Urothelium cell line (cell line): ENCODE measurements around the gene ANKRA2.

Experiments used
- DNase-seq: peaks from one replicate; pipeline ENCODE4 v3.0.0; 2011; ENCODE audit warnings: low spot score, mixed read lengths
- FAIRE-seq: peaks from 2 replicates; lab custom pipeline; 2011; peaks lifted over from hg19 to GRCh38; lab: Jason Lieb, UNC

The ANKRA2 gene, protein sequence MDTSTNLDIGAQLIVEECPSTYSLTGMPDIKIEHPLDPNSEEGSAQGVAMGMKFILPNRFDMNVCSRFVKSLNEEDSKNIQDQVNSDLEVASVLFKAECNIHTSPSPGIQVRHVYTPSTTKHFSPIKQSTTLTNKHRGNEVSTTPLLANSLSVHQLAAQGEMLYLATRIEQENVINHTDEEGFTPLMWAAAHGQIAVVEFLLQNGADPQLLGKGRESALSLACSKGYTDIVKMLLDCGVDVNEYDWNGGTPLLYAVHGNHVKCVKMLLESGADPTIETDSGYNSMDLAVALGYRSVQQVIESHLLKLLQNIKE

DNA sequence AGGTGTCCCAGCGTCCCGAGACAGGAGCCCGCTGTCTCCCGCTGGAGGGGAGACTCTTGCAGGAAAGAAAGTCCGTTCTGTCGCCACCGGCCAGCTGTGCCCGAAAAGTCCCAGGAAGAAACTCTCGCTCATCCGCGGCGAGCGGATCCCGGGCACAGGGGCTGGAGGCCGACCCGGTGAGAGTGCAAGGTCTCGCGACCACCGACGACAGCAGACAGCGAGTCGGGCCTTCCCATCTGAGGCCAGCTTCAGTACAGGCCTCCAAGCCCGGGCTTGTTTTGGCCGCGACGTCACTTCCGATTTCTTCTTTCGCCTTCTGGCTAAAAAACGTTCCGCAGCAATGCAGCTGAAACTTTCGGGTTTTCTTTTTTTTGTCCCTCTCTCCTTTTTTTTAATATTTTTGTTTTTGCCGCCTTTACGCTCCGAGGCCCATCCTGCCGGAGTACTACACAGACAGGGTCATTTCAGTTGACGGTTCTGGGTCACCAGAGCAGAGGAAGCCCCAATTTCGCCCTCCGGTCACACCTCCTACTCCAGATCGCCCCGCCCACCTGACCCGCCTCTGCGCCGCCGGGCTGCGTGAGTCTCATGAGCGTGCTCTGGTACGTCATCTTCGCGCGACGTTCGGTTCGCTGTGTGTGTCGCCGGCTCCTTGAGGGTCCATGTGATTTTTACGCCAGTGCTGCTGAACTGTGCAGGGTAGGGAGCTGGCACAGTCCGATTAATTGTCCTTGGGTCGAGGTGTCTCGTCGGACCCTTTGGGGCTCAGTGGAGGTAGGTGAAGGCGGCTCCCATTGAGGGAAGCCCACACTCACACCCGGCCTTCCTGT, at the start of gene ANKRA2, which contains the start of gene UTP15:
ANKRA2 (minus strand) TSS at position 501 of the 830 bp plus-strand sequence. CDS start 2,758 bp downstream, outside the sequence.
UTP15 (plus strand) TSS at position 605 of the 830 bp plus-strand sequence. CDS start 1,602 bp downstream, outside the sequence.
- peak; percentile 97 for FAIRE-seq
- peak; percentile 94 for DNase-seq

DNA sequence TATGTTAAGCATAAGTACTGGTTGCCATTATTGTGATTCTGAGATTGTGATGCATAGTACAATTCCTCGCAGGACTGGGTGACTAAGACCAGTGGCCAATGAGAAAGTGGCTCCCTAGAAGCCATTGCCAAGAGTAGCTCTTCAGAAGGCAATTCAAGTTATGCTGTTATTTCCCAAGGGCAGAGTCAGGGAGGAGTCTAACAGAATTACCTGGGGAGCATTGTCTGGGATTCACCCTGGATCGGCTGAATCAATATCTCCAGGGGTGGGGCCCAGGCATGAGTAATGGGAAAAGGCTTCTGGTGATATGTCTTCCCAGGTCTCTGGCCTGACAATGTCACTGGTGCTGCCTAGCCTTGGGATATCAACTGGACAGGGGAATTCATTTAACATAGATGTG, 49.6 kb upstream of the ANKRA2 start:
- no peak for DNase-seq
- no peak for FAIRE-seq

DNA sequence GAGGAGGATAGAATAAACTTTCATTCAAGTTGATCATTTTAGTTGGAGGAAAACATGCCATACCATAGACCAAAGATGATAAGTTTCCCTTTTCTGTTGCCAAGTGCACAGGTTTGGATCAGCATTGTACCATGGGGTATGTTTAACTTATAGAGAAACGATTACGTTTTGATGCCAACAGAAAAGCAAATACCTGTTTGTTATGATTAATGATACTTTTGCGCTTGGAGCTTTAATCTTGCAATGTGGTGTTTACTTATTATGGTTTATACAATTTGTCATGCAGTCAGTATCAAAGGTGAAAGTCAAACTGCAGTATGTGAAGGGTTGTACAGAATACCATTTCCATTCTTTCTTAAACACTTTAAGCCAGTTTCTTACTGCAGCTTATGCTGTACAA, 47.4 kb upstream of the ANKRA2 start:
- FAIRE-seq (no peak), DNase-seq (no peak)

DNA sequence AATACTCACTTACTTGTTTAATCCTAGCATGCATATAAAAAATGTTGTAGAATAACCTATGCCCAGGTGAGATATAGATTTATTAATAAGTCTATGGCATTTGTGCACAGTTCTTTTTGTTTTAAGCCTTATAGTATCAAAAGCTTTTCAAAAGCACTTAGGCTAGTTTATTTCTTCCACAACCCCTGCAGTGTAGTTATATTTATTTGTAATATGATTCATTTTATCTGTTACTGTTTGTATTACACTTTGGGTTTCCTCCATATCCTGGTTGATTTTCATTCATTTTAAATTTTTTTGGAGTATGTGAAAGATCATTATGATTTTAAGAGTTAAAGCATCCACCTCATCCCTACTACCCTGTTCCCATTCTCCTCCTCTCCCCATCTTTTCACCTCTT, 41.8 kb upstream of the ANKRA2 start:
- FAIRE-seq (no peak), DNase-seq (no peak)

DNA sequence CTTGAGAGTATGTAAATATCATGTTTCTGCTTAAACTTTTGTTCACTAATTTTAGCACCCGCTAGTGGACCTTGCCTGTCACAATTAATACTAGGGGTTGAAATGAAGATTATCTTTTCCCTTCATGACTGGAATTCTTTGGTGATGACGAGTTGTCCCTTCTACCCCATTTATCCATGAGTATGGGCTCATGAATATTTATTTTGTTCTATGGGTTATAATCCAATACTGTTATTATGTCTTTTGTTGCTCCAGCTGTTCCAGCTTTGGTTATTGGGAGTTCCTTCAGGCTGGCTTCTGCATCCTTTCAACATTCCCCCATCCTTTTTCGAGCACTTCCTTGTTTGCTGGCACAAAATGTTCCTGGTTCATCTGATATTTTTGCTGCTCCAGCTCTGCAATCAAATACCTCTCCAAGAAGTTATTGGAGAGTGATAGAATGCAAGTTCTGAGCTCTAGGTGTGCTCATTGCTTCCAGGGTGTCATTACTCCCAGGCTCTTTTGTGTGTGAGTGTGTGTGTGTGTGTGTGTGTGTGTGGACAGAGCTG, 40.8 kb upstream of the ANKRA2 start:
- no peak for FAIRE-seq

DNA sequence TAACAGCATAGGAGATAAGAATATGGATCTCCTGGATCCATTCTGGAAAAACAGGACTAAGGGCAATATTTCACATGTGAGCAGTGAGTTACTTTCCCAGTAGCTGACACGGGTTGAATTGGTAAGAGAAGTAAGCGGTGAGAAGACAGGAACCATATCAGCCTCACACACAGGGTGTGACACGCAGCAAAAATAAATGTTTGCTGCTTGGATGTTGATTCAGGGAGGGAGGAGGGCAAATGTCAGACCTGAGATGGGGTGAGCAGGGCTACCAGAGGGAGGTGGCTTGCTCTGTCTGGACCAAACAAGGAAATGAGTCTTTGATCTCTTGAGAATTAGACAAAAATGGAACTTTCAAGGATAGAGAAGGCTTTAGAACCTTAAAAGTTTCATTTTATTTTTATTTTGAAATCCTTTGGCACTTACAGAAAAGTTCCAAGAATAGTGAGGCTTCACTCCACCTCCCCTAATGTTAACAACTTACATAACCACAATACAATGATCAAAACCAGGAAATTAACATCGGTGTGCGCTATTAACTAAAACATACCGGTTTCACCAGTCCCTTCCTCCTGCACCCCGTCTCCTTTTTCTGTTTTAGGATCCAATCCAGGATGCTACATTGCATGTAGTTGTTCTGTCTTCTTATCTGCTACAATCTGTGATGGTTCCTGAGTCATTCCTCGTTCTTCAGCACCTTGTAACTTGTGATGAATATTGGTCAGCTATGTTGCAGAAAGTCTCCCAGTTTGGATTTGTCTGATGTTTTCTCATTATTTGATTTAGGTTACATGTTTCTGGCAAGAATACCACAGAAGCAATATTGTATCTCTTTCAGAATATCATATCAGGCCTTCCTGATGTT, 40.0 kb upstream of the ANKRA2 start:
- no peak for DNase-seq
- no peak for FAIRE-seq

More for the DNA sequence above, 40.8 kb upstream of the ANKRA2 start:
- DNase-seq: no peak

DNA sequence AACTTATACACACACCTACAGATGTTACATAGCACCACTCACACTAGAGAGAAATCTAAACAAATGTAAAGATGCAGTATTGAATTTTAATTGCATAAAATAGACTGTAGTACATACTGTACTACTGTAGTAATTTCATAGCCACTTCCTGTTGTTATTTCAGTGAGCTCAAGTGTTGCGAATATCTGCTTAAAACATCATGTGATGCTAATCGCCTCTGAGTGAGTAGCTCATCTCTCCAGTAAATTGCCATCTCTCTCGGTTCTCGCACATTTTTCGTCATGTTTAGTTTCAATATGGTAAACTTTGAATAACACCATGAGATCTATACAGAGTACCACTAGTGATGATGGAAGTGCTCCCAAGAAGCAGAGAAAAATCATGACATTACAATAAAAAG, 38.6 kb upstream of the ANKRA2 start:
- DNase-seq (no peak), FAIRE-seq (no peak)

DNA sequence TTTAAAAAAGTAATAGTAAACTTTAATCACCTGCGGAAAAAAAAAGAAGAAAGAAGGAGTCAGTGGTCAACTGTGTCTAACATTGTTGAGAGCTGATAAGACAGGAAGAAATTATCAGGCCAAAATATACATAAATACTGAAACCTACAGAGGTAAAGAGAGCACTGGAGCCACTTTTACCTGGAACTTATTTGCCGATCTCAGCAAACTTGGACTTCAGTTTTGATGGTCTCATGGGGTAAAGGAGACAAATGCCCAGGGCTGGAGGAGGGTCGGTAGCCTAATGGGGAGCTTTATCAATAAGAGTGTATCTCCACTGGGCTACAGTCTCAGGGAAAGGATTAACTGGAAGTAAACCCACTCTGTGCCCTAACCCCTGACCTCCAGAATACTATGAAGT, 33.9 kb upstream of the ANKRA2 start:
- no peak for FAIRE-seq
- no peak for DNase-seq

DNA sequence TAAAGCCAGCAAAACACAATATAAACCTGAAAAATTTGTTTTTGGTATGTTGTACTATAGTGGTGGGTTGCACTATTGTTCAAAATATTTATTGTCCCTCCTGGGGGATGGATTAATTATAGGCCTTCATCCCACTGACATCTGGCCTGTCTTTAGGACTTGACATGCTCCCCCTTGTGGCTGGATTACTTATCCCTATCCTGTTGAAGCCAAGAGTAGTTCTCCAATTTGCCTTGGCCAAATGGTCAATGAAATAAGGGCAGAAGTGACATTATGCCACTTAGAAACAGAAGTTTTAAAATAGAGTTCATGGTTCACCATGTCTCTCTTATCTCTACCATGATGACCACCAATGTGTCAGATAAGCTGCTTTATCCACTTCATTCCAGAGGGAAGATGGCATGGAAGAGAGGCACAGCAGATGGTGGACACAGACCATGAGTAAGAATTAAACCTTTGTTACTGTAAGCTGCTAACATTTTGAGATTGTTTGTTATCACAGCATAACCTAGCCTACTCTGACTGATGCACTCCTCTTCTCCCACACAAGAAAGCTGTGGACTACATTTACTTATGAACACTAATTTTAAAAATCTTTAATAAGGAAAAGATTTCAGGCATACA, 31.4 kb upstream of the ANKRA2 start:
- peak; percentile 32 for DNase-seq
- FAIRE-seq: peak; percentile 17

DNA sequence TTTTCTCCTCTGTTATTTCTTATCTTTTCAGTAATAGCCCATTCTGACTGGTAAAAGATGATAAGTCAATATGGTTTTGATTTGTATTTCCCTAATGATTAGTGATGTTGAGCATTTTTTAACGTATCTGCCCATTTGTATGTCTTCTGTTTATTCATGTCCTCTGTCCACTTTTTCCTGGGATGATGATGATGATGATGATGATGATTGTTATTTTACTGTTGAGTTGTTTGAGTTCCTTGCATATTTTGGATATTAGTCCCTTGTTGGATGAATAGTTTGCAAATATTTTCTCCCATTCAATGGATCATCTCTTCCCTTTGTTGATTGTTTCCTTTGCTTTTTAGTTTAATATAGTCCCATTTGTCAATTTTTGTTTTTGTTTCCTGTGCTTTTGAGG, 27.1 kb upstream of the ANKRA2 start:
- FAIRE-seq (no peak), DNase-seq (no peak)

DNA sequence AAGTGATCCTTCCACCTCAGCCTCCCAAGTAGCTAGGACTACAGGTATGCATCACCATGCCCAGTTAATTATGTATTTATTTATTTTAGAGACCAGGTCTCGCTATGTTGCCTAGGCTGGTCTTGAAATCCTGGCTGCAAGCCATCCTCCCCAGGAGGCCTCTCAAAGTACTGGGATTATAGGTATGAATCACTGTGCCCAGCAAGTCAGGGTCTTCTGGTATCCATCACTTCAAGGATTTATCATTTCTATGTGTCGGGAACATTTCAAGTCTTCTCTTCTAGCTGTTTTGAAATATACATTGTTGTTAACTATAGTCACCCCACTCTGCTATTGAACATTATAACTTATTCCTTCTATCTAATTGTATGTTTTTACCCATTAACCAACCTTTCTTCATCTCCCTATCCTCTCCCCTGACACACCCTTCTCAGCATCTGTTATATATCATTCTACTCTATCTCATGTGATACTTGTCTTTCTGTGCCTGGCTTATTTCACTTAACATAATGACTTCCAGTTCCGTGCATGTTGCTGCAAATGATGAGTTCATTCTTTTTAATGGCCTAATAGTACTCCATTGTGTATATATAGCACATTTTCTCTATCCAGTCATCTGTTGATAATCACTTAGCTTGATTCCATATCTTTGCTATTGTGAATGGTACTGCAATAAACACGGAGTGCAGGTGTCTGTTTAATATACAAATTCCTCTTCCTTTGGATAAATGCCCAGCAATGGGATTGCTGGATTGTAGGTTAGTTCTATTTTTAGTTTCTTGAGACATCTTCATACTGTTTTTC, 26.5 kb upstream of the ANKRA2 start:
- no peak for FAIRE-seq
- no peak for DNase-seq

DNA sequence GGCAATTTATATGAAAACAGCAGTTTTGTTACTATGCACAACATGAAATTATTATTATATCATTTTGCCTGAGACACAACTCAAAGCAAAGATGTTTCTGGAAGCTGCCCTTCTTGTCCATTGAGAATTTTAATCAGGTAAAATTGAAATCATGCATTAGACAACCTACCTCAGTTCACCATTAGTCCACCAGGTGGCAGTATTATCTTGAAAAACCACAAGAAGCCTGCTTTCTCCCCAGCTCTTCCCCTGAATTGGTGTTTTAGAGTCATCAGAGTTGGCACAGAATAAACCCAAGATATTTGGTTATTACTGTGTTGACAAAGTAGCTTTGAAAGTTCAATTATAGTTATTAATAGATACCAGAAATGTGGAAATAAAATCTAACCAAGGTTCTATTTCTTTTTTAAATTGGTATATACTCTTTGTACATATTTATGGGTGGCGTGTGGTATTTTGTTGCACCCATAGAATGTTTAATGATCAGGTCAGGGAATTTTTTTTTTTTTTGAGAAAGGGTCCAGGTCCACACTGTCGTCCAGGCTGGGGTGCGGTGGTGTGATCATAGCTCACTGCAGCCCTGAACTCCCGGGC, 25.8 kb upstream of the ANKRA2 start:
- DNase-seq: peak; percentile 62
- no peak for FAIRE-seq

DNA sequence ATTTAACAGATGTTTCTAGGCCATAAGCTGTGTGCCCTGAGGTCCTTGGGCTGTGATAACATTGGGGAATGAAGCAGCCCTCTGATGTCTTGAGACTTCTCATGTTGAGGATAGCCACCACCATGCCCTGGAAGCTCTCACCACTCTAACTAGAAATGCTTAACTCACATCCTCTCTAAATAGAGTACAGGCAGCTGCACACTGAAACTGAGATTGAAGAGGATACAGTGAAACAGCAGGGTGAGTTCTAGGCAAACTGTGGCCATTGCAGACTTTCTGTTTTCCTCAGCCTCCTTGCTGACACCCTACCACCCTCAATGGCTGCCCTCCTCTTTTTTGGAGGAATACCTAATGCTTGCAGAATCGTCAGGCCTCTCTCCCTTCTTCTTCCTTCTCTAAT, 22.5 kb upstream of the ANKRA2 start:
- no peak for DNase-seq
- FAIRE-seq: no peak

DNA sequence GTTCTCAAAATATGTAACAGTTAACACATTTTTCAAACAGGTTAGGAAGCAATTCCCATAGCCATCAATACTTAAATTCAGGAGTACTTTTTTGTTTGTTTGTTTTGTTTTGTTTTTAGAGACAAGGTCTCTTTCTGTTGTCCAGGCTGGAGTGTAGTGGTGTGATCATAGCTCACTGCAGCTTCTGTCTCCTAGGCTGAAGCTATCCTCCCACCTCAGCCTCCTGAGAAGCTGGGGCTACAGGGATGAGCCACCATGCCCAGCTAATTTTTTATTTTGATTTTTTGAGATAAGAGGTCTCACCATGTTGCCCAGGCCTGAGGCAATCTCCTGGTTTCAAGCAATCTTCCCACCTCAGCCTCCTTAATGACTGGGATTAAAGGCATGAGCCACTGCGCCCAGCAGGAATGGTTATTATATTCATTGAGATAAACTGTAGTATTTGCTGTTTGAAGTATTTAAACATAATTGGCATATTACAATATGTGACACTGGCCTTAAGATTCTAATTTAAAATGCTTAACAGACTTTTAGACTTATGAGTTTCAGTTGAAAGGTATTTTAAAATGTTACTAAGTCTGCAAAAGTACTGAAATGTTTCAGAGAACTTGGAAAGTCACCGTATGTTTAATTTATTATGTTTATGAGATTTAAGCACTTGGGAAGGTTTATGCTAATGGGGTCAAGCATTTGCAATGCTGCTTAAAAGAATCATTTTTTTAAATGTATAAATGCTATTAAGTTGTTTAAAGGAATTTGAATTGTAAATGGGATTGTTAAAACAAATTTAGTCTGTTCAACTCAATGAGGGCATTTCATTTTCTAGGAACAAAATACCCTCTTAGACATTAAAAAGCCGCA, 17.1 kb upstream of the ANKRA2 start:
- no peak for DNase-seq
- no peak for FAIRE-seq

DNA sequence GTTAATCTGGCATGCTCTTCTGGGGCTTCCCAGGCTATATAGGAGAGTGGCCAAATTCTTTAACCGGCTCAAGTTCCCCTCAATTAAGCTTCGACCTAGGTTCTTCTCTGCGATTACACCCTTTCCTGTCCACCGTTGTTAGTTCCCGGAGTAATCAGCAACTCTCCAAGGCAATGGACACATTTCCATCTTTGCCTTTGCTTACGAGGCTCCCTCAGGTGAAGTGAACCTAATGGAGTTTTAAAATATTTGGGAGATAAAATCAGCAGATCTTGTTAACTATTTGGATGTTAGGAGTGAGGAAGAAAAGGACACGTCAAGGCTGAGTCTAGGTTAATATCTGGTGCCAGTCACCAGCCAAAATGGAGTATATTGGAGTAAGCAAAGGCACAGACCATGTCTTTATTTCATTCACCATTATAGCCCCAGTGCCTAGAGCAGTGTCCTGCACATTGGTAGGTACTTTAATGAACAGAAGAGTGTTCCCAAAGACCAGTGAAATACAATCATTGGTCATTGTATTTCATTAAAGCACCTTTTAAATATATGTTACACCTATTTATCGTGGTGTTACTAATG, 619 bp upstream of the ANKRA2 start:
- no peak for DNase-seq
- no peak for FAIRE-seq

DNA sequence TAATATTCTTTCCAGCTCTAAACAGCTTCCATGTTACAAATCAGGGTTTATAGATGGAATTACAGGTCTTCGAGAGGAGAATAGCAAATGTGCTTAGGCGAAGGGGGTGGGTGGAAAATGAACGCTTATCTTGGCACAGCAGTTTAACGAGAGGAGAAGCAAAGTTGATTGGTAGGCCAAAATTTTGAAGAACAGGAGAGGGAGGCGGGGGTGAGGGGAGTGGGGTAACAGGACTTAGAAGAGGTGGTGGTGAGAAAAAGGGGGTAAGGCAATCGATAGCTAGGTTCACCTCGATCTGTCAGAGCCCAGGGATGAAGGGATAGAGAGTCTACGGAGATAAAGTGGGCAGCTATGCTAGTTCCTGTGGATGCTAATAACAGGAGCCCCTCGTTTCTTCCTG, 764 bp downstream of the ANKRA2 start:
- DNase-seq (no peak), FAIRE-seq (no peak)

DNA sequence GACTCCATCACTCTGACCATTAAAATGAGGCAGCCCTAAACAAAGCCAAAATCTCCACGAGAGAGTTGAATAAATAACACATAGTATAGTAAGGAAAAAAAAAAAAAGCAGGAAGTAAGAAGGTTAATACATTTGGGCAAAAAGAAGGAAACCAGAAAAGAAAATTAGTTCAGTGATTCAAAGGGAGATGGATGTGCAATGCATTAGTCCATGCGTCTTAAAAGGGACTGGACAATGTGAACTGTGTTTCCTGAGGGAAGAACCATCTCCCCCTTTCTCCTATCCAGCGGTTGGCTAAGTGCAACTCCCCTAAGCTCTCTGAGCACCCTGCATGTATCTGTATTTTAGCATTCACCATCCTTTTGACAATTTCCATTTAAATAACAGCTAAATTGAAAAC, 1.4 kb downstream of the ANKRA2 start:
- FAIRE-seq (no peak), DNase-seq (no peak)

DNA sequence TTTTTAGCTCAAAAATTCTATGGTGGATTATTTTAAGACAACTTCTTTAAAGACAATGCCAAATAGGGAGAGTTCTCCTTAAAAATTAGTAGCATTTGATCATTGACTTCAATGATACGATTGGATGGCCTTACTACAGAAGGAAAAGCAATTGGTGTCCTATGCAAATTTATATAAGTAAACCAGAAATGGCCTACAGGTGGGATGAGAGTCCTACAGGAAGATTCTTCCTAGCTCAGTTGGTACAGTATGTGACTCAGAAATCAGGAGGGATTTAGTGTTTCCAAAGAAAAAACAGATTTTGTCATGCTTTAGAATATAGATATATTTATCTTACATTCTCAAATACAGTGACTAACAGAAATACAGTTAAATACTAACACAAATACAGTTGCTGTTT, 6.5 kb downstream of the ANKRA2 start:
- FAIRE-seq: no peak
- DNase-seq: no peak
